HG03135 (cell line): ENCODE data around the gene SARS2.
"Not testable (repeated sequence)": the region's sequence is repeated elsewhere in the genome, so short reads cannot be mapped to it uniquely, and the experiment has no call there.

Experiments
- ATAC-seq: cut with Tn5 transposase; IDR thresholded peaks from one replicate; pipeline ENCODE4 v1.9.1; 2021; ENCODE audit warnings: mild to moderate bottlenecking, moderate library complexity; ENCODE audit not compliant: unreplicated experiment

The SARS2 gene

GRCh38 chr19:38949580-38950367 lies 19.2 kb upstream of the SARS2 start:
- ATAC-seq: no peak

GRCh38 chr19:38946229-38947010 lies 15.9 kb upstream of the SARS2 start:
- ATAC-seq: no peak

- no peak for ATAC-seq
These were observed 15.1 kb upstream of the SARS2 start for GRCh38 chr19:38945562-38946228.

- ATAC-seq: no peak
These were observed 14.5 kb upstream of the SARS2 start for GRCh38 chr19:38944981-38945506.

- no peak for ATAC-seq
These were observed 12.1 kb upstream of the SARS2 start for GRCh38 chr19:38942471-38943181.

- ATAC-seq: no peak
These were observed 11.4 kb upstream of the SARS2 start for GRCh38 chr19:38941979-38942378.

- ATAC-seq: not testable (repeated sequence)
These were observed 10.9 kb upstream of the SARS2 start for GRCh38 chr19:38941466-38941865.

- no peak for ATAC-seq
These were observed 9.4 kb upstream of the SARS2 start for GRCh38 chr19:38939957-38940356.

GRCh38 chr19:38933544-38933943 lies 3.0 kb upstream of the SARS2 start:
- ATAC-seq: no peak

GRCh38 chr19:38932425-38933179 lies 2.0 kb upstream of the SARS2 start:
- no peak for ATAC-seq

GRCh38 chr19:38931521-38931793 lies 894 bp upstream of the SARS2 start:
- no peak for ATAC-seq

GRCh38 chr19:38930776-38931520 lies 385 bp upstream of the SARS2 start, which contains the start of gene MRPS12:
Gene MRPS12 (plus strand): TSS chr19:38930944. CDS start chr19:38931295, 351 bp downstream.
- ATAC-seq: peak; percentile 87

GRCh38 chr19:38928391-38929001 lies 2.1 kb downstream of the SARS2 start:
- no peak for ATAC-seq

GRCh38 chr19:38924388-38924787 lies 6.2 kb downstream of the SARS2 start:
- ATAC-seq: no peak

- ATAC-seq: no peak
These were observed 8.1 kb downstream of the SARS2 start for GRCh38 chr19:38922482-38922881.

GRCh38 chr19:38921420-38922274 lies 8.9 kb downstream of the SARS2 start:
- no peak for ATAC-seq

GRCh38 chr19:38920602-38921419 lies 9.8 kb downstream of the SARS2 start:
- no peak for ATAC-seq
